HepG2 (cell line): ENCODE data around the gene SCN8A. TPM values are rescaled to one million over a fixed set of nuclear protein-coding genes. Genes with fewer than 3 reads are reported as not detected.

Experiments used
- ARNT2 ChIP-seq: sonication (generic); formaldehyde crosslinking; IDR thresholded peaks from 2 replicates; pipeline ENCODE4 v1.8.0; 2022; ENCODE audit warnings: mild to moderate bottlenecking, low read depth, missing genetic modification reagents, moderate library complexity
- HNRNPLL ChIP-seq: fragments of 200-400 bp; formaldehyde crosslinking; IDR thresholded peaks from 2 replicates; pipeline ENCODE4 v1.6.1; 2017; ENCODE audit warnings: mild to moderate bottlenecking, low read depth, low read length; ENCODE audit not compliant: poor library complexity, severe bottlenecking
- KLF9 ChIP-seq: IDR thresholded peaks from 2 replicates; pipeline ENCODE4 v1.6.1; 2016; ENCODE audit warnings: low read depth
- KMT2B ChIP-seq: IDR thresholded peaks from 2 replicates; pipeline ENCODE4 v1.6.1; 2016; ENCODE audit warnings: missing genetic modification reagents, missing compliant biosample characterization
- MBNL3 ChIP-seq: fragments of 250-450 bp; sonication (Bioruptor Pico); conservative IDR thresholded peaks from 2 replicates; pipeline ENCODE4 v1.8.0; 2022; ENCODE audit warnings: mild to moderate bottlenecking, inconsistent platforms
- POLR2G ChIP-seq: fragments of 200-400 bp; formaldehyde crosslinking; IDR thresholded peaks from 2 replicates; pipeline ENCODE4 v1.6.1; 2018; ENCODE audit warnings: mild to moderate bottlenecking, low read depth, low read length, moderate library complexity
- RBFOX2 ChIP-seq: fragments of 200-400 bp; formaldehyde crosslinking; IDR thresholded peaks from 2 replicates; pipeline ENCODE4 v1.6.1; 2017; ENCODE audit warnings: low read depth, mild to moderate bottlenecking, low read length
- SIN3A ChIP-seq: IDR thresholded peaks from 2 replicates; pipeline ENCODE4 v1.6.1; 2011; ENCODE audit warnings: low read depth, mild to moderate bottlenecking, control low read depth, low read length, borderline replicate concordance
- SOX6 ChIP-seq, 2 experiments: fragments of 450-650 bp in 1 of 2; sonication (generic) in 1 of 2; formaldehyde crosslinking in 1 of 2; IDR thresholded peaks; 2 replicates each; pipeline versions ENCODE4 v1.4.0 to v1.6.1; 2017 to 2020; ENCODE audit warnings: antibody characterized with exemption in 1 of 2, mild to moderate bottlenecking in 1 of 2, missing genetic modification reagents in 1 of 2
- ZFY ChIP-seq: sonication (generic); formaldehyde crosslinking; IDR thresholded peaks from 2 replicates; pipeline ENCODE4 v1.4.0; 2020; ENCODE audit warnings: missing genetic modification reagents
- ZNF678 ChIP-seq: sonication (generic); formaldehyde crosslinking; IDR thresholded peaks from 2 replicates; pipeline ENCODE4 v1.4.0; 2020; ENCODE audit warnings: mild to moderate bottlenecking, missing genetic modification reagents
- ZNF709 ChIP-seq: sonication (generic); formaldehyde crosslinking; IDR thresholded peaks from 2 replicates; pipeline ENCODE4 v1.5.0; 2020; ENCODE audit warnings: mild to moderate bottlenecking, missing genetic modification reagents
- ZNF790 ChIP-seq: sonication (generic); formaldehyde crosslinking; IDR thresholded peaks from 2 replicates; pipeline ENCODE4 v1.8.0; 2022; ENCODE audit warnings: missing genetic modification reagents, mild to moderate bottlenecking, borderline replicate concordance
- ZXDC ChIP-seq: sonication (generic); formaldehyde crosslinking; IDR thresholded peaks from 2 replicates; pipeline ENCODE4 v1.5.0; 2020; ENCODE audit warnings: mild to moderate bottlenecking, missing genetic modification reagents
- polyA plus RNA-seq, 8 experiments: library from polyadenylated mRNA; depleted of rRNA in 3 of 8; stranded (reverse) in 7 of 8; unstranded in 1 of 8; fragments of >200 nt; fragmentation: Illumina TruSeq in 4 of 8; extraction: Trizol in 4 of 8; gene quantifications; 2 replicates each; pipeline versions ENCODE4 v1.2.1 to v1.2.3, GENCODE V29; 2011 to 2016; ENCODE audit warnings: low read depth in 4 of 8, missing spikeins in 1 of 8, mixed read lengths in 1 of 8; ENCODE audit not compliant: insufficient read depth in 1 of 8
- total RNA-seq, 5 experiments: library from RNA; depleted of rRNA; stranded (reverse); fragments of >200 nt; fragmentation: Illumina TruSeq; extraction: Trizol; gene quantifications; 2 replicates each; pipeline ENCODE4 v1.2.3, GENCODE V29; 2016; ENCODE audit warnings: low read depth in 1 of 5
- TF ChIP-seq, protein P1 (sequence below): fragments of 450-650 bp; IDR thresholded peaks from 2 replicates; pipeline ENCODE4 v1.6.1; 2017
- TF ChIP-seq, protein P2 (sequence below): conservative IDR thresholded peaks from 2 replicates; pipeline ENCODE4 v1.6.1; 2018; ENCODE audit warnings: missing genetic modification reagents

Gene SCN8A
- total and polyA plus RNA-seq, 2 of the 13 experiments (the other 11 are each of a cell fraction or from before 2014, with no cell fraction given): 0.57 to 1.4 TPM

DNA sequence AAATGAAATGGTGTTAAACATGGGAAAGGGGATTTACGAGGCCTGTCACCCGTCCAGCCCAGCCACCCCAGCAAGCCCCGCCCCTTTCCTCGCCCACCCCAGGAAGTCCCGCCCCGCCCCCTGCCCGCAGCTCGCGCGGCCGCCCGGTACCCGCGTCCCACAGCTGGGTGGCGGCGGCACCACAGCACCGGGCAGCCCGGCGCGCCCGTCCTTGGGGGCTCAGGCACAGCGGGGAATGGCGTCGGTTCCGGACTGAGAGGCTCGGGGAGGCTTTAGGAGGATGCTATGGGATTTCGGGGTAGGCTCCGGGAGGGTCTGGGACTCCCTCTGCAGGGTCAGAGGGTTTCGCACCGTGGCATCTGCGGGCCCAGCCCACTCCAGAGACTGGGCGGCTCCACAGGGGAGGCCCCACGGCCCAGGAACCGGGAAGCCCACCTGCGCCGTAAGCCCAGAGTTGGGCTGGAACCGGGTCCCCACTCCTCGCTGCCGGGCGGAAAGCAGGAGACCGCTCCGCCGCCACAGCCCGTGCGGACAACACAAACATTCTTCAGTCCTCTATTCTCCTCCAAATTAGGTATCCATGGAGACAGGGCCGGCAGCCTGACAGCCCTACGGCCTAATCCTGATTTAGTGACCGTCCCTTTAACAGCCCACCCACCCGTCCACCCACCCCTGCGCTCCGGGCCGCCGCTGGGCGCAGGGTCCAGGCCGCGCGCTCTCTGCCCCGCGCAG is 256.0 kb downstream of the SCN8A start (continued):
- TF ChIP-seq ZXDC (CRISPR knock-in tag) (no peak), HNRNPLL (peak; percentile 21), SOX6 (IDR thresholded peaks at IDR 0.05) (no peak), SOX6 (CRISPR knock-in tag; IDR thresholded peaks at IDR 0.05) (no peak), ARNT2 (CRISPR knock-in tag) (0 out of 2 replicates have a peak, but pooled peaks have one; percentile 26), ZNF790 (CRISPR knock-in tag) (no peak), ZNF678 (CRISPR knock-in tag) (no peak), POLR2G (0 out of 2 replicates have a peak, but pooled peaks have one; percentile 39), KMT2B (CRISPR knock-in tag) (no peak), RBFOX2 (peak; percentile 57), ZNF709 (no peak), MBNL3 (CRISPR knock-in tag) (no peak), SIN3A (0 out of 2 replicates have a peak, but pooled peaks have one; percentile 49), KLF9 (CRISPR knock-in tag) (no peak), ZFY (peak; percentile 23; the same call in 1 of the 2 replicates)
- TF ChIP-seq, protein P1, sequence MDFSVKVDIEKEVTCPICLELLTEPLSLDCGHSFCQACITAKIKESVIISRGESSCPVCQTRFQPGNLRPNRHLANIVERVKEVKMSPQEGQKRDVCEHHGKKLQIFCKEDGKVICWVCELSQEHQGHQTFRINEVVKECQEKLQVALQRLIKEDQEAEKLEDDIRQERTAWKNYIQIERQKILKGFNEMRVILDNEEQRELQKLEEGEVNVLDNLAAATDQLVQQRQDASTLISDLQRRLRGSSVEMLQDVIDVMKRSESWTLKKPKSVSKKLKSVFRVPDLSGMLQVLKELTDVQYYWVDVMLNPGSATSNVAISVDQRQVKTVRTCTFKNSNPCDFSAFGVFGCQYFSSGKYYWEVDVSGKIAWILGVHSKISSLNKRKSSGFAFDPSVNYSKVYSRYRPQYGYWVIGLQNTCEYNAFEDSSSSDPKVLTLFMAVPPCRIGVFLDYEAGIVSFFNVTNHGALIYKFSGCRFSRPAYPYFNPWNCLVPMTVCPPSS: no peak
- TF ChIP-seq, protein P2, sequence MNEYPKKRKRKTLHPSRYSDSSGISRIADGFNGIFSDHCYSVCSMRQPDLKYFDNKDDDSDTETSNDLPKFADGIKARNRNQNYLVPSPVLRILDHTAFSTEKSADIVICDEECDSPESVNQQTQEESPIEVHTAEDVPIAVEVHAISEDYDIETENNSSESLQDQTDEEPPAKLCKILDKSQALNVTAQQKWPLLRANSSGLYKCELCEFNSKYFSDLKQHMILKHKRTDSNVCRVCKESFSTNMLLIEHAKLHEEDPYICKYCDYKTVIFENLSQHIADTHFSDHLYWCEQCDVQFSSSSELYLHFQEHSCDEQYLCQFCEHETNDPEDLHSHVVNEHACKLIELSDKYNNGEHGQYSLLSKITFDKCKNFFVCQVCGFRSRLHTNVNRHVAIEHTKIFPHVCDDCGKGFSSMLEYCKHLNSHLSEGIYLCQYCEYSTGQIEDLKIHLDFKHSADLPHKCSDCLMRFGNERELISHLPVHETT (CRISPR knock-in tag): no peak
